GM21515 (cell line): ENCODE results near the gene ARSJ.
"Not testable (repeated sequence)": the region's sequence is repeated elsewhere in the genome, so short reads cannot be mapped to it uniquely, and the experiment has no call there.

ENCODE experiments used
- ATAC-seq: cut with Tn5 transposase; IDR thresholded peaks from one replicate; pipeline ENCODE4 v1.9.1; 2021; ENCODE audit not compliant: unreplicated experiment

Gene ARSJ

DNA sequence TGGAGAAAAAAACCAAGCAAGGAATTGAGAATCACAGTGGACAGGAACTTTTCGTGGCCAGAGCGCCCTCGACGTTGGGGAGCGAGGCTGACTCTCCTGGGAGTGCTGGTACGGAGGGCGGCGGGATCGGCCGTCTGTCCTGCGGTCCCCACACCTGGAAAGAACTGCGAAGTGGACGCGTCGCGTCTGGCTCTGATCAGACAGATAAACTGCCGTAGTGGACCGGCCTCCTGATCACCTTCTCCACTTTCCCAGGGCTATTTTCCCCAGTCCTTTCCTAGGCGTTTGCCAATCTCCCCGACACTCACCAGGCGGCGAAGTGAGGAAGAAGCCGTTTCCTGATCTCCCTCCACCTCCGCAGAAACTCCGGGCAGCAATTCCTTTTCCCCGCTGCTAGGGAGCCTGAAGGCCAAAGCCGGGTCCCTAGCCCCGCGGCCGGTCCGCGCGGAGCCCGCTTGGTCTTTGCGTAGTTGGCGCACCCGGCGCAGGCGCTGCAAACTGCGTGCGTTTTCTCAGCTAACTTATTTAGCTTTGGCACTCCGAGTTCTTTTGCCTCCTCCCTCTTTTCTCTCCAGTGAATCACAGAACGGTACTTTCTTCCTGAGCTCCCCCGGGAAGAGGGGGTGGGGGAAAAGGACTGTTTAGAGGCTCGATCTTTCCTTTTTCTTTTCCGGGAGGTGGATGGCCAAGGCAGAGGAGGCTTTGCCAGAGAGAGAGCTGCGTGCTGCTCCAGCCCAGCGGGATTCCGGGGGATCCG is at the start of gene ARSJ:
TSS of gene ARSJ (minus strand) at position 500 of the 757 bp plus-strand sequence. CDS start 813 bp downstream, outside the sequence.
- no peak for ATAC-seq

DNA sequence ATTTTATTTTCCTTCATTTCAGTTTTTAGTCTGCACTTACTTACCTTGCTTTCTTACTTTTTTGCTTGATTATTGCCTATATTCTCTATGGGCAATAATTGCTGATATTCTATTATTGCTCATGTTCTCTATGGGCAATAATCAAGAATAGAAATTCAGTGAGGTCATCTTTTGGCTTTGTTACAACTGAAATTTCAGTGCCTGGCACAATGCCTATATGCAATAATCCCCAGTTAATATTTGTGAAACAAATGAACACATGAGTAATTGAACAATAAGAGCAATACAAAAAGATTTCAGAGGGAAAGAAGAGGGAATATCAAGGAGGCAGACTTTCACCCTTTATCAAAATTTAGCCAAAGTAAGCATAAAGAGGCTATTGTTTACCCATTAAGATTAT is 48.6 kb upstream of the ARSJ start:
- ATAC-seq: no peak

DNA sequence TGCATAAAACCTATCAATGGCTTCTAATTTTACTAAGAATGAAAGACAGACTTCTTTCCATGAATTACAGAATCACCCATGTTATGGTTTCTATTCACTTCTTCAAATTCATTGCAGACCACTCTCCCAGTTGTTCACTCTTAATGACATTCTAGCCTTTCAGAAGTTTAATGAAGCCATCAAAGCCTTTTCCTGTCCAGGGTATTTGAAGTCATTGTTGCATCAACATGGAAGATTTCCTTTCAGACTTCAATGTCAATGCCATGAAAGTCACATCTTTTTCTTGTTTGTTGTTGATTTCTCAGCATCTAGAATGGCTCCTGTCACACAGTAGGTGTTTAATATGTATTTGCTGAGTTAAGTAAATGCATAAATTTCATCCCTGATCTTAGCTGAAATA is 48.1 kb upstream of the ARSJ start:
- no peak for ATAC-seq

DNA sequence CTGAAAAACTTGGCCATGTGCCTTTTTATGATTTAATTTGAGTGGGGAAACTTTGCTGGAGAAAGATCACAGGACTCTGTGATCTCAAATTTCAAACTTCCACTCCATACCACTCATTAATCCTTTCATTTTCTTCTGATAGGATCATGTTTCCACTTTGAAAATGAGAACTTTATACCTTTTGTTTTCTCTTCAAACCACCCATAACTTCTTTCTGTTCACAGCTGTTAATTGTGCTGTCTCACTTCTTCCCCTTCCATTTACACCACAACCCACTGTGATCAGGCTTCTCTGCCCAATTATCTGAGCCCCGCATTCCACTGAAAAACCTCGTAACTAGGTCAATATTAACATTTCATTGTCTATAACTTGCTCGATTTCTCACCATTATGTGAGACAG is 47.0 kb upstream of the ARSJ start:
- ATAC-seq: no peak

DNA sequence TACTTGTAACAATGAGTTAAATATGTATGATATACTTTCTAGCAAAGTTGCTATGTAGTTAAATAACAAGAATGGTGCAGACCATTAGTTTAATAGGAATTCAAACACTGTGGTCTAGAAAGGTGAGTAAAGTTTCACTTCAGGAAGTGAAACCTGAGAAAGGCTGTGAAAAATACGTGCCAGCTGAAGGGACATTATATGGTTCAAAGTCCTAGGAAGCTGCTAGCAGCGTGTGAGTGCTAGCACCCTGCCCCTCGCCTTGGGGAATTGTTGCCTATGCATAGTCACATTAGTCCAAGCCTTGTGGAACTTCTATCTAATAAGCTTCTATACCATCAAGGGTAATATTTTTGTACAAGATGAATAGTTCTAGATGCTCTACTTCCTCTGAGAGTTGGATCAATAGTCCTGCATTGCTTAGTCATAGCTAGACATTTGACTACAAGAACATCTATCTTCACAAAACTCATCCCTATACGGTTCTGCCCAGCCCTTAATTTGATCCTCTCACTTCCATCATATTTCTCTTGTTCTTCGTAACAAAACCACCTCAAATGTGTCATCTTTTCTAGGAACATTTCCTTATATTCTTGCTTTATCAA is 45.8 kb upstream of the ARSJ start:
- ATAC-seq: peak; percentile 79

DNA sequence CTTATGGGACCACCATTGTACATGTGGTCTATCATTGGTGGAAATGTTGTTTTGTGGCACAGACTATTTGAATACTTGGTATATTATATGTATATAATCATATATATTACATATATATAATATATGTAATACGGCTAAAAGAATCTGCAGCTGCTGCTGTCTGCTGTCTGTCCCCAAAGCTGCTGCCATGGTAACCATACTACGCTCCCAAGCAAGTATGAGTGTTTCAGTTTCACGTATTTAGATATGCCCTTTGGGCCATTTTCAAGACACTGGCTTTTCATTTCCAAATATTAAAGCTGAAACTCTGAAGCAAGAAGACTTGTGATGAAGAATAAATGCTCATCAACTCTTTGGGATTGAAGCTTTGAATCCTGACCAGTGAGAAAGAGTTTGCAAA is 42.0 kb upstream of the ARSJ start:
- ATAC-seq: no peak

DNA sequence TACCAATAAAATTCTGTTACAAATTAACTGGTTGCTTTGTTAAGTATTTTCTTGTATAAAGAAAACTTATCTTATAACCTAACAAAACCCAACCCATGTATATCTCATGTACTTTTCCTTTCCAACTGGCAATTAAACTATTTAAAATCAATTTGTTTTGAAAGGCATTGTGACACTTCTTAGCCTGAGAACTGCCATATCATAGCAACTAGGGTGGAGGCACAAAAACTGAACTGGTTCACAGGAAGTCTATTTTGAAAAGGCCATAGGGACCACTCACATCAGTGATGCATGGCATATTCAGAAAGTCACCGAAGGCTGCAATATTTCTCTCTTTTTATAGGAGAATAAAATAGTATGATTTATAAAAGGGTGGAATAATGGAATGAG is 40.5 kb upstream of the ARSJ start:
- no peak for ATAC-seq

DNA sequence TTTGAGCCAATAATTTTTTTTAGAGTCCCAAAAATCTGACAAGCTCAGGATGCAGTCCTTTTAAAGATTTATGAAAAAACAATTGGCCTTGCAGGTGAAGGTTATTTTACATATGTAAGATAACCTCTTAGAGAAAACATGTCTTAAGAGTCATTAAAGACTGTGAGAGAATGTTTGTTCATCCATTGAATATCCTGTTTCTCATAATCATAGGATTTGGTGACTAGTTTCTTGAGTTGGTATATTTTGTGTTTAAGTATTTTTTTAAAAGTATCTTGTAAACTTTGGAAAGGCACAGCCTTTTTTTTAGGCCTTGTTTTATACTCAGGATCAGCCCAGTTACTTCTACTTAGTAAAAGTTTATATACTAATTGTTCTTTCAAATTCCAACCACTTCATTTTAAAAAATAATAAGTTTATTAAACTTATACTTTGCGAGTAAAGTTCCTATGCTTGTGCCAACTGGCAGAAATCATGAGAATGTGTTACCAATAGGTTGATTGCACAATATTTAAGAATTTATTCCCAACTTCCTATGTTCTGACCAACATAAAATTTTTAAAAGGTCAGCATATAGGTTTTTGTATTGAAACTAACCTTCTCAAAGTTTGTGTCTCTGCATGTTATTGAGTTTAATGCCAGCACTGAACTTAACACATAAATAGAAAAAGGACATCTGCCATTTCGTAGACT is 40.0 kb upstream of the ARSJ start:
- no peak for ATAC-seq

DNA sequence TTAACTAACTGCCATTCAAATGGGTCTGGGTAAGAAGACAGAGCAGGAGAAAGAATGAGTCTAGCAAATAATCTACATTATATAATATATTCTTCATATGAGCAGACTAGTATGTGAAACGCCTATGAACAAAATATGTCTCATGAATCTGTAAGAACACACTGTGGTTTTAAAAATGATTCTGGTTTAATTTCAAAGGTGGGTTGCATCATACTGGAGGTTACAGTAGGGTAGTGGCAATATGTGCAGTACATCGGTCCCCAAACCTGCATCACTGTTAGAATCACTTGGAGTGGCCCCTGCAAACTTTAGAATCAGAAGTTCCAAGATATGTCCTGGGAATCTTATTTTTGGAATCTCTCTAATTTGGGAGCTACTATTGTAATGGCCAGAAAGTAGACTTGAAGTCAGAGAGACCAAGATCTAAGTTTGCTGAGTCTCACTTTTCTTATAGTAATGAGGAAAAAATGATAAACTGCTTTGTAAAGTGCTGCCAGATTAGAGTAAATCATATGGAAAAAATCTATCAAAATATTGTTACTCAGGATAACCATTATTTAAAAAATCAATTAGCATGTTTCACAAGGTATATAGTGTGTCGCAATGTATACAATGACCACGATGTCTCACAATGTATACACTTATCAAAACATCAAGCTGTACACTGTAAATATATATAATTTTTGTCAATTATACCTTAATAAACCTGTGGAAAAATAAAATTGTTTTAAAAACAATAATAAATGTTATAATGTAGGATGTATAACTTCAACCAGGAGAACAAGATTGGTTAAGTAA is 37.9 kb upstream of the ARSJ start:
- no peak for ATAC-seq

DNA sequence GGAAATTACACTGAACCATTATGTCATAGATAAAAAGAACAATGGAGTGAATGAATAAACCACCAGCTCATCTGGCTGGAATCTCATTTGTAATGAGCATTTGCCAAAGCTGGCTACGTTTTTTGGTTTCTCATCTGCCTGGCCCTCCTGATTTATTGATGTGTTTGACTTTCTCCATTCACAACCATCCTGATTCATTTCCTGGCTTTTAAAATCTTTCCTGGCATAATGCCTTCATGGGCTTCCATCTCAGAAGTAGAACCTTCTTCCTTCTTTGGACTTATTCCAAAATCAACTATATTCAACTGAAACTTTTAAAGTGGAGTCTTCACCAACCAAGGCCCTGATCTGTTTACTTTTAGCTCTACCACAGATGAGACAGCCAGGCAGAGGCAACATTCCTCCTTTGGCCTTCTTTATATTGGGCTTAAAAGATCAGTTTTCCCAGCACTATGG is 36.0 kb upstream of the ARSJ start:
- no peak for ATAC-seq

DNA sequence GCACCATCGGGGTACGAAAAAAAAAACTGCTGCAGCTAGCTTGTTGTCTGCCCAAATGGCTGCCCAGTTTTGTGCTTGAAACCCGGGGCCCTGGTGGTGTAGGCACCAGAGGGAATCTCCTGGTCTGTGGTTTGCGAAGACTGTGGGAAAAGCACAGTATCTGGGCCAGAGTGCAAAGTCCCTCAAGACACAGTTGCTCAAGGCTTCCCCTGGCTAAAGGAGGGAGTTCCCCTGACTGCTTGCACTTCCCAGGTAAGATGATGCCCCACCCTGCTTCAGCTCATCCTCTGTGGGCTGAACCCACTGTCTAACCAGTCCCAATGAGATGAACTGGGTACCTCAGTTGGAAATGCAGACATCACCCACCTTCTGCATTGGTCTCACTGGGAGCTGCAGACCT is 33.8 kb upstream of the ARSJ start:
- not testable (repeated sequence) for ATAC-seq

DNA sequence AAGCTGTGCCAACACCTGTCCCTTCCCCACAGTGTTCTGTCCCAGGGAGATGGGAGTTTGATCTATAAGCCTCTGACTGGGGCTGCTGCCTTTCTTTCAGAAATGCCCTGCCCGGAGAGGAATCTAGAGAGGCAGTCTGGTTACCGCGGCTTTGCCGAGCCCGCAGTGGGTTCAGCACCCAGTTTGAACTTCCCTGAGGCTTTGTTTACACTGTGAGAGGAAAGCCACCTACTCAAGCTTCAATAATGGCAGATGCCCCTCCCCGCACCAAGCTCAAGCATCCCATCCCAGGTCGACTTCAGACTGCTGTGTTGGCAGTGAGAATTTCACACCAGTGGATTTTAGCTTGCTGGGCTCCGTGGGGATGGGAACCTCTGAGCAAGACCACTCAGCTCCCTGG is 33.3 kb upstream of the ARSJ start:
- no peak for ATAC-seq

DNA sequence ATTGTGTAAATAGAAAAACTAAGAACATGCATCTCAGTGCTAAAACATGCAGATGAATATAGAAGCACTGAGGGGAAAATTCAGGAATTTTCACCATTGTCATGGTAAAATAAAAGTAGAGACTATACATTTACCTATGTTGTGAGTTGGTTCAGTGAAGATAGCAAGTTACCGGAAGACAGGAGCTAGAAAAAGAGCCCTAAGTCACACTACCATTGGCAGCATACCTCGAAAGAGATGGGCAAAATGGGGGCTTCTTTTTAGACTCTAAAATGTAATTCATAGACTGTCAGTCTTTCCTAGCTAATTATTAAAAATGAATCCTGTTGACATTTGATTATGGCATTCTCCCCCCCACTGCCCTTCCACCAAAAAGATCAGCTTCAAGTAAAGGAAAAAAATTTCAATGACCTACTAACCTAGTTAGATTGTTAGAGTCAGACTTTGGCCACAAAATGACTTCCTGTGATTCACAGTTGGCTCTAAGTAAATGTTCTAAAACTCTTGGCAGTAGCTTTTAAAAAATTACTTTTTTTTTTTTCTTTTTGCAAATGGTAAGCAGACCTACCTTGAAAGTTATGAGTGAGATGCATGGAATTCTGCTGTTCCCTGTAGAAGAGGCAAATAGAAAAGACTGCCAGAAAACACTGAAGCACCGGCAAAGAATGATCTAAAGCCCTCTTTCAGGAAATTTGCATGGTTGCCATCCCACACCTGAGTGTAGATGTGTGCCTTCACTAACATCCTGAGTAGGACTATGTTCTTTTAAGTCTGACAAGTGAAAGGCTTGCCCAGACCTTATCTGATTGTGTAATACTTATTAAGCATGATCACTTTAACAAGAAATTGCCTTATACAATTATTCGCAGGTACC is 26.4 kb upstream of the ARSJ start:
- no peak for ATAC-seq

DNA sequence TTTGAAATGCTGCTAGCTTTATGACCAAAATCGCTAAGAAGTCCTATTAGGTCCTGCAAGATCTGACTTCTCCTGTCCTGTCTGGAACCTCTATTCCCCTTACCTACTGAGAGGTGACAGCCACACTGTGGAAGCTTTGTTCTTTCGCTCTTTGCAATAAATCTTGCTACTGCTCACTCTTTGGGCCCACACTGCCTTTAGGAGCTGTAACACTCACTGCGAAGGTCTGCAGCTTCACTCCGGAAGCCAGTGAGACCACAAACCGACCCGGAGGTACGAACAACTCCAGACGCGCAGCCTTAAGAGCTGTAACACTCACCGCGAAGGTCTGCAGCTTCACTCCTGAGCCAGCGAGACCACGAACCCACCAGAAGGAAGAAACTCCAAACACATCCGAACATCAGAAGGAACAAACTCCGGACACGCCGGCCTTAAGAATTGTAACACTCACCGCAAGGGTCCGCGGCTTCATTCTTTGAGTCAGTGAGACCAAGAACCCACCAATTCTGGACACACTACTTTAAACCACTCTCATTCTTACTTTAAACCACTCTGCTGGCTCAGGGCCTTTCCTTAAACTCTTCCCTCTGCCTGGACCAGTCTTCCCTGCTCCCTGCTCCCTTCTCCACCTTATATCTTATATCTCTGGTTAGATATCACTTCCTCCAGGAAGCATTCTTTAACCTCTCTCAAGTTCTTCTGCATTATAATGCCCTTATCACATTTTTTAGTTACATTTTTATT is 25.2 kb upstream of the ARSJ start:
- not testable (repeated sequence) for ATAC-seq

DNA sequence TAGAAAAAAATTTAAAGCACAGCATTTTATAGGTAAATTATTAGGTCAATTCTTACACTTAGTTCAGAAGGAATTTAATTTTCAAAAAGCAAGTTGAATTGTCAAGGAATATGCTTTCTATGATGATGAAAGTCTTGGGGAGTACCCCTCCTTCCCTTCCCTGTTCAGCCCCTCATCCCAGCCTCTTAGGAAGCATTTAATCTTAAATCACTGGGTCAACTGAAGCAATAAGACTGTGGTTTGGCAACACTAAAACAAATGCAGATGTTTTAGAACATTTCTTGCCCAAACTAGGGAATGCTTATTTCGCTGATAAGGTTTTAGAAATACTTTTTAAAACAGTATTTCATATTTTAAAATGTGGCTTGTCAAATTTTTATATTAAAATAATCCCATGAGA is 19.1 kb upstream of the ARSJ start:
- no peak for ATAC-seq

DNA sequence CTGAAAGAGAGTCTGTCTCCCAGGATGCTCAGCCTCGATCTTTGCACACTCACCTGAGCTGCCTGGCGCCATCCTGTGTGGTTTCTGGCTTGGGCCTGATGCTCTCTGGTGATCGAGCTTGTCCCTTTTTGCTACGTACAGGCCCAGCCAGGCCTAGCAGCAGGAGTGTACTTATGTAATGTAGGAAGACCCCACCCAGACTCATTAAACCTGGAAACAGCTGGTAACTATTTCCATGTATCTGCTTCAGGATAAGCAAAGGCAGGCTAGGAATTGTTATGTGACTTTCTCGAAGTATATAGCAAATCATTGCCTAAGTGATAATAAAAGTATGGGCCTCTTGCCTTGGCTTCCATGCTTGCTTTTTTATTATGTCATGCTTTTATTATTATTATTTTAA is 18.6 kb upstream of the ARSJ start:
- ATAC-seq: no peak

DNA sequence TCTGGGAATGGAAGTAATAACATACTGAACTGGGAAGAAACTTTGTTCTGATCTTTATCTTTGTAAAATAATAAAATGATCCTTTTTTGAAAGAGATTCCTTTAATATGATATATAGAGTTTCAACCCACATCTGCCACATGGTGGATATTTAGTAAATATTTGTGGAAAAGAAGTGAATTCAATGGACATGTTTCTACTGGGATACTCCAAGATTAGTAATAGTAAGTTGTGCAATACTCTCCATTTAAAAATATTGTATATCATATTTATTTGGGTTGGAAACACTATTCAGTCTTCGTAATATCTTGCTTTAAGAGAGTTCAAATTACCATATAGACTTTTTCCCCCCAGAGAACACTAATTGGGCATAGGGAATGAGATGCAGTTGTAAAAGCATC is 17.8 kb upstream of the ARSJ start:
- no peak for ATAC-seq

DNA sequence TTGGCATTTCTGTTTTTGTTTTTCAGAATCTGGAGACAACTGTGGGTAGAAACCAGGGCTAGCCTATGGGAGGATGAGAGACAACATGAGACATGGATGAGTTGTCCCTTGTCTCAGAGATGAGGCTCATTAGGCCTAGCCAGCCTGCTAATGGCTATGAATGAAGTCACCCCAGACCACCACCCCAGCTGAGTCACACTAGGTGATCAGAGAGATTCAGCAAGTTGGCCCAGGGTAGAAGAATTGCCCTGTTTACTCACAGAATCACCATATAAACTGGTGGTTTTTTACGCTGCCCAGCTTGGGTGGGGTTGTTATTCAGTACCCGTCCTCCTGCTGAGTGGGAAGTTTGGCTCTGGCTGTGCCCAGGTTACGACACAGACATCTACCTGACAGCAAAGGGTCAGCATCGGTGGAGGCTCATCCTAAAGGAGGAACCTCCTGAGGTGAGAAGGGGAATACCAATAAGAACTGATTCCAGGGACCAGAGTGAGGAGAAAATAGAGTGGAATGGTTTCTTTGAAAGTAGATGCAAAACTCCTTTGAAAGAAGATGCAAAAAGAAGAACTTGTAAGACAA is 17.2 kb upstream of the ARSJ start:
- ATAC-seq: no peak

DNA sequence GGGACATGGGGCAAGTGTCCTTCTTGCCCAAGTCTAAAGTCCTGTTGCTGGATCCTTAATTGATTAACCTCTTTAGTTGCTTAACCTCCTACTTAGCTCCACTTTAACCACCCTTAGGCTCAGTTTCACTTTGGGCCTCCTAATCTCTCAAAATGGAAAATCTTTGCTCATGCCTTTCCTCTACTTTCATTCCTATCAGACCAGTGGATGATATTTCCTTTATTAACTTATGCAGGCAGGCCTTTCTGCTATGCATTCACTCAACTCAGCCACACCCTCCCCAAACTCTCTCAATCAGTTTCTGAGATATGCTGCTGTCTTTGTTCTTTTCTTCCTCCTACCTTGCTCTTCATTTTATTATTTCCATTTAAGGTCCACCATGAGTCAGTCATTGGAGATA is 14.4 kb upstream of the ARSJ start:
- ATAC-seq: no peak
